SU-DHL-6 (cell line): ENCODE measurements around the gene STOML1.
"Not testable (repeated sequence)": the region's sequence is repeated elsewhere in the genome, so short reads cannot be mapped to it uniquely, and the experiment has no call there.

ENCODE experiments used
- CTCF ChIP-seq: fragments of 200-600 bp; sonication (generic); IDR thresholded peaks from one replicate; pipeline ENCODE4 v1.5.1; 2017; ENCODE audit warnings: antibody characterized with exemption, mild to moderate bottlenecking, low read length, moderate library complexity; ENCODE audit not compliant: insufficient read depth, poor library complexity, severe bottlenecking
- EZH2phosphoT487 ChIP-seq: fragments of 200-600 bp; sonication (generic), shearing (Covaris generic); conservative IDR thresholded peaks from 2 replicates; pipeline ENCODE4 v1.6.1; 2018; ENCODE audit warnings: mild to moderate bottlenecking, antibody characterized with exemption, low read length, moderate library complexity, mixed read lengths

DNA sequence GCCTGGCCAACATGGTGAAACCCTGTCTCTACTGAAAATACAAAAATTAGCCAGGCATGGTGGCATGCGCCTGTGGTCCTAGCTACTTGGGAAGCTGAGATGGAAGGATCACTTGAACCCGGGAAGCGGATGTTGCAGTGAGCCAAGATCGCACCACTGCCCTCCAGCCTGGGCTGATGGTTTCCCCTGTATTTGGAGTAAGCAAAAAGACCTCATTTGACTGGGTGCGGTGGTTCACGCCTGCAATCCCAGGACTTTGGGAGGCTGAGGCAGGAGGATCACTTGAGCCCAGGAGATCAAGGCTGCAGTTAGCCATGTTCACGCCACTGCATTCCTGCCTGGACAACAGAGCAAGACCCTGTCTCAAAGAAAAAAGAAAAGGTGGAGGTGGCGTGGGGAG lies 53.6 kb downstream of the STOML1 start:
- not testable (repeated sequence) for TF ChIP-seq CTCF, EZH2phosphoT487
